NB4 (cell line): ENCODE data around the gene ATG13.

Experiments used
- POLR2A ChIP-seq: IDR thresholded peaks from 2 replicates; pipeline ENCODE4 v1.6.1; 2011; ENCODE audit warnings: mild to moderate bottlenecking; ENCODE audit not compliant: insufficient read length; ENCODE audit errors: extremely low read depth
- TF ChIP-seq, protein P1 (sequence below): IDR thresholded peaks from one replicate; pipeline ENCODE4 v1.5.1; 2012; ENCODE audit warnings: low read depth, low read length

DNA sequence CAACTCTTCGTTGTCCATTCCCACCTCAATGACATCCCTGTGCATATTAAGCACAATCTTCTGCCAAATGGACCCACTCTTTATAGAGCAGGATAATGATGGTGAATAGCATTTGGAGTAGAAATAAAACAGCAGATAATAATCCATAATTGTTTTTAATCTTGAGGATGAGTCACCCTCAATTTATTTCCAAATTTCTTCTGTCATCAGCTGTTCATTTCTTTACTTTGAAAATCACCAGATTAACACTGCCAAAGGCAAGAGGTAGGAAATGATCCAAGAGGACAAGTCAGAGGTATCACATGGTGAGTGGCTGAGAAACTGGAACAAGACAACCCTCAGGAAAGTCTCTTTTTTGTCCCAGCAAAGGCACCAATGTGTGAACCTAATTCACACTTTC, 16.2 kb upstream of the ATG13 start:
- TF ChIP-seq, protein P1, sequence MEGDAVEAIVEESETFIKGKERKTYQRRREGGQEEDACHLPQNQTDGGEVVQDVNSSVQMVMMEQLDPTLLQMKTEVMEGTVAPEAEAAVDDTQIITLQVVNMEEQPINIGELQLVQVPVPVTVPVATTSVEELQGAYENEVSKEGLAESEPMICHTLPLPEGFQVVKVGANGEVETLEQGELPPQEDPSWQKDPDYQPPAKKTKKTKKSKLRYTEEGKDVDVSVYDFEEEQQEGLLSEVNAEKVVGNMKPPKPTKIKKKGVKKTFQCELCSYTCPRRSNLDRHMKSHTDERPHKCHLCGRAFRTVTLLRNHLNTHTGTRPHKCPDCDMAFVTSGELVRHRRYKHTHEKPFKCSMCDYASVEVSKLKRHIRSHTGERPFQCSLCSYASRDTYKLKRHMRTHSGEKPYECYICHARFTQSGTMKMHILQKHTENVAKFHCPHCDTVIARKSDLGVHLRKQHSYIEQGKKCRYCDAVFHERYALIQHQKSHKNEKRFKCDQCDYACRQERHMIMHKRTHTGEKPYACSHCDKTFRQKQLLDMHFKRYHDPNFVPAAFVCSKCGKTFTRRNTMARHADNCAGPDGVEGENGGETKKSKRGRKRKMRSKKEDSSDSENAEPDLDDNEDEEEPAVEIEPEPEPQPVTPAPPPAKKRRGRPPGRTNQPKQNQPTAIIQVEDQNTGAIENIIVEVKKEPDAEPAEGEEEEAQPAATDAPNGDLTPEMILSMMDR: no peak
- TF ChIP-seq POLR2A: no peak
